Parathyroid adenoma (tissue), 2 donors: ENCODE results near the gene NEDD4L.

Experiments
- H2AFZ ChIP-seq: fragments of 300-600 bp; sonication (generic); one replicate; pipeline ENCODE4 v1.7.0; 2017; ENCODE audit warnings: antibody characterized with exemption, mild to moderate bottlenecking
- H3K27ac ChIP-seq: fragments of 300-600 bp; sonication (generic); one replicate; pipeline ENCODE4 v1.7.0; 2017
- H3K27me3 ChIP-seq: fragments of 300-600 bp; sonication (generic); one replicate; pipeline ENCODE4 v1.7.0; 2017; ENCODE audit warnings: low read length; ENCODE audit not compliant: control insufficient read depth, insufficient read depth
- H3K36me3 ChIP-seq: fragments of 300-600 bp; sonication (generic); one replicate; pipeline ENCODE4 v1.7.0; 2017; ENCODE audit warnings: low read length; ENCODE audit not compliant: control insufficient read depth, insufficient read depth
- H3K4me1 ChIP-seq: fragments of 300-600 bp; sonication (generic); one replicate; pipeline ENCODE4 v1.7.0; 2017; ENCODE audit warnings: control low read depth
- H3K4me2 ChIP-seq: fragments of 300-600 bp; sonication (generic); one replicate; pipeline ENCODE4 v1.7.0; 2017; ENCODE audit warnings: low read length
- H3K4me3 ChIP-seq: fragments of 300-600 bp; sonication (generic); one replicate; pipeline ENCODE4 v1.7.0; 2017; ENCODE audit warnings: low read depth, low read length
- H3K79me2 ChIP-seq: fragments of 300-600 bp; sonication (generic); one replicate; pipeline ENCODE4 v1.7.0; 2017; ENCODE audit warnings: control low read depth
- H3K9ac ChIP-seq: fragments of 300-600 bp; sonication (generic); one replicate; pipeline ENCODE4 v1.7.0; 2017; ENCODE audit warnings: mild to moderate bottlenecking
- H3K9me3 ChIP-seq: fragments of 300-600 bp; sonication (generic); one replicate; pipeline ENCODE4 v1.7.0; 2017; ENCODE audit warnings: low read length; ENCODE audit not compliant: control insufficient read depth
- CTCF ChIP-seq: fragments of 300-600 bp; sonication (generic); IDR thresholded peaks from one replicate; pipeline ENCODE4 v1.7.0; 2017; ENCODE audit warnings: antibody characterized with exemption, mild to moderate bottlenecking
- donor health status: primary hyperparathyroidism.

The NEDD4L gene

GRCh38 chr18:58361212-58361611 lies 317.2 kb downstream of the NEDD4L start:
- Histone ChIP-seq H3K9me3 (no peaks in the 10 kb centered on the region), H3K9ac (no peak overlapping the region), H3K36me3 (no peaks in the 10 kb centered on the region), H3K4me2 (no peak overlapping the region), H3K27ac (no peak overlapping the region), H3K4me3 (no peak overlapping the region), H3K79me2 (no peaks in the 10 kb centered on the region), H3K27me3 (no peaks in the 10 kb centered on the region), H3K4me1 (no peaks in the 10 kb centered on the region), H2AFZ (no peak overlapping the region)
- no peak for TF ChIP-seq CTCF

- Histone ChIP-seq H3K4me1 (no peaks in the 10 kb centered on the region), H3K27ac (peak overlapping the region; percentile 25), H3K27me3 (no peaks in the 10 kb centered on the region), H3K4me3 (no peak overlapping the region), H2AFZ (no peak overlapping the region), H3K79me2 (no peaks in the 10 kb centered on the region), H3K4me2 (no peak overlapping the region), H3K36me3 (no peaks in the 10 kb centered on the region), H3K9me3 (no peaks in the 10 kb centered on the region), H3K9ac (no peak overlapping the region)
- no peak for TF ChIP-seq CTCF
These were observed 318.1 kb downstream of the NEDD4L start for GRCh38 chr18:58362027-58362575.

GRCh38 chr18:58362829-58363271 lies 318.8 kb downstream of the NEDD4L start:
- H3K36me3 ChIP-seq, result no peaks in the 10 kb centered on the region
- TF ChIP-seq CTCF, result no peak

GRCh38 chr18:58363767-58364540 lies 319.9 kb downstream of the NEDD4L start:
- H3K27me3 ChIP-seq, result no peaks in the 10 kb centered on the region
- H3K9me3 ChIP-seq, result no peaks in the 10 kb centered on the region
- no peaks in the 10 kb centered on the region for H3K79me2 ChIP-seq
- TF ChIP-seq CTCF, result no peak
- no peak overlapping the region for H3K4me2 ChIP-seq
- H3K36me3 ChIP-seq, result no peaks in the 10 kb centered on the region
- no peaks in the 10 kb centered on the region for H3K4me1 ChIP-seq
- H3K4me3 ChIP-seq, result no peak overlapping the region
- no peak overlapping the region for H3K9ac ChIP-seq
- H3K27ac ChIP-seq, result no peak overlapping the region
- H2AFZ ChIP-seq, result no peak overlapping the region

More at GRCh38 chr18:58362829-58363271, 318.8 kb downstream of the NEDD4L start:
- Histone ChIP-seq H3K4me2 (no peak overlapping the region), H3K27me3 (no peaks in the 10 kb centered on the region), H3K9me3 (no peaks in the 10 kb centered on the region), H3K4me1 (no peaks in the 10 kb centered on the region), H3K4me3 (no peak overlapping the region), H2AFZ (no peak overlapping the region), H3K79me2 (no peaks in the 10 kb centered on the region), H3K27ac (peak overlapping the region; percentile 25), H3K9ac (no peak overlapping the region)
